Stimulated activated CD4-positive, alpha-beta T cell treated with anti-CD3 and anti-CD28 coated beads, TNF-alpha, amount 100 ng/mL, for 24 hours (primary cell): ENCODE data around the gene CEMIP2.
"Not testable (repeated sequence)": the region's sequence is repeated elsewhere in the genome, so short reads cannot be mapped to it uniquely, and the experiment has no call there.

ENCODE experiments used
- DNase-seq, 3 experiments: peaks; one replicate each; pipeline ENCODE4 v3.0.0-alpha.2; 2020; ENCODE audit warnings: low read depth in 3 of 3

Gene CEMIP2, protein sequence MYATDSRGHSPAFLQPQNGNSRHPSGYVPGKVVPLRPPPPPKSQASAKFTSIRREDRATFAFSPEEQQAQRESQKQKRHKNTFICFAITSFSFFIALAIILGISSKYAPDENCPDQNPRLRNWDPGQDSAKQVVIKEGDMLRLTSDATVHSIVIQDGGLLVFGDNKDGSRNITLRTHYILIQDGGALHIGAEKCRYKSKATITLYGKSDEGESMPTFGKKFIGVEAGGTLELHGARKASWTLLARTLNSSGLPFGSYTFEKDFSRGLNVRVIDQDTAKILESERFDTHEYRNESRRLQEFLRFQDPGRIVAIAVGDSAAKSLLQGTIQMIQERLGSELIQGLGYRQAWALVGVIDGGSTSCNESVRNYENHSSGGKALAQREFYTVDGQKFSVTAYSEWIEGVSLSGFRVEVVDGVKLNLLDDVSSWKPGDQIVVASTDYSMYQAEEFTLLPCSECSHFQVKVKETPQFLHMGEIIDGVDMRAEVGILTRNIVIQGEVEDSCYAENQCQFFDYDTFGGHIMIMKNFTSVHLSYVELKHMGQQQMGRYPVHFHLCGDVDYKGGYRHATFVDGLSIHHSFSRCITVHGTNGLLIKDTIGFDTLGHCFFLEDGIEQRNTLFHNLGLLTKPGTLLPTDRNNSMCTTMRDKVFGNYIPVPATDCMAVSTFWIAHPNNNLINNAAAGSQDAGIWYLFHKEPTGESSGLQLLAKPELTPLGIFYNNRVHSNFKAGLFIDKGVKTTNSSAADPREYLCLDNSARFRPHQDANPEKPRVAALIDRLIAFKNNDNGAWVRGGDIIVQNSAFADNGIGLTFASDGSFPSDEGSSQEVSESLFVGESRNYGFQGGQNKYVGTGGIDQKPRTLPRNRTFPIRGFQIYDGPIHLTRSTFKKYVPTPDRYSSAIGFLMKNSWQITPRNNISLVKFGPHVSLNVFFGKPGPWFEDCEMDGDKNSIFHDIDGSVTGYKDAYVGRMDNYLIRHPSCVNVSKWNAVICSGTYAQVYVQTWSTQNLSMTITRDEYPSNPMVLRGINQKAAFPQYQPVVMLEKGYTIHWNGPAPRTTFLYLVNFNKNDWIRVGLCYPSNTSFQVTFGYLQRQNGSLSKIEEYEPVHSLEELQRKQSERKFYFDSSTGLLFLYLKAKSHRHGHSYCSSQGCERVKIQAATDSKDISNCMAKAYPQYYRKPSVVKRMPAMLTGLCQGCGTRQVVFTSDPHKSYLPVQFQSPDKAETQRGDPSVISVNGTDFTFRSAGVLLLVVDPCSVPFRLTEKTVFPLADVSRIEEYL (N-terminal part only)

GRCh38 chr9:71768388-71769174 lies at the start of gene CEMIP2:
CEMIP2 (minus strand) TSS chr9:71768513; CDS start chr9:71750373, 18,140 bp downstream.
- DNase-seq: peak; percentile 73 to 85 (median 74)

DNA sequence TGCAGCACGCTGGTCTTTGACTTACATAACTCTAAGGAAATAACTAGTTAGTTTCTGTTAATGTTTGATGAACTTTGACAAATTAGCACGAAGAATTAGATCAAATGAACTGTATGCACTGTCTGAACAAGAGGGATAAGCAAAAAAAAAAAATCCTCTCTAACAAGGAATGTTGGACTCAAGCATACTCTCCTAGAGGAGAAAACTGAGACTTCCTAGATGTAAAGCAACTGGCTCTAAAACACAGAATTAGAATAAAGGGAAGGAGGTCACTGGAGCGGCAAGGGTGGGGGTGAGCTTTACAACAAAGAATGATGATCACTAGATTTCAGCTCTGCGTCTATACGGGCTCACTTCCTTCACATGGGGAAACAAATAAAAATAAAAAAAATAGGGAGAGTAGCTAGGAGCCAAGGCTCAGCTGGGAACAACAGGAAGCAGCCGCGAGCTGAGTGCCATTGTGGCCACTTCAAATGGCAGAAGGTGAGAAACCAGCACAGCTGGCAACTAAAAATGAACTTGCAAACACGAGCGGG lies 48.7 kb upstream of the CEMIP2 start:
- no peak for DNase-seq

- no peak for DNase-seq
Measured at GRCh38 chr9:71814815-71815214, 46.5 kb upstream of the CEMIP2 start.

DNA sequence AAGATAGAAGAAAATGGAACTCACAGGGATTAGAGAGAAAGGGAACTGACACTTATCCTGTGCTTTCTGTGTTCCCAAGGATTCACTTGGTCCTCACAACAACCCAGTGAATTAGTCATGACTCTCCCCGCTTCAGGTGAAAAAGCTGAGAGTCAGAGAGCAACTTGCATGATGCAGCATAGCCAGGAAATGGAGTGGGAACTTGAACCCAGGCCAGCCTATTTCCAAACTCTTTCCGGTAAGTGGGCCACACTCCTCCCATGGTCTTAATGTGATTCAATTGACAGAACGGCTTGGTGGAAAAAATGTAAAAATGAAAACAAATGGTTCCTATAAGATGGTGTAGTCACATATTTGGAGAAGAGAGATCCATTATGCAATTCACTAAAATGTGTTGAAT lies 45.9 kb upstream of the CEMIP2 start:
- no peak for DNase-seq

GRCh38 chr9:71812385-71812784 lies 44.1 kb upstream of the CEMIP2 start:
- no peak for DNase-seq

- no peak for DNase-seq
Measured at GRCh38 chr9:71808068-71808467, 39.8 kb upstream of the CEMIP2 start.

GRCh38 chr9:71806901-71807307 lies 38.6 kb upstream of the CEMIP2 start:
- DNase-seq: peak; percentile 31 to 47 (median 33)

DNA sequence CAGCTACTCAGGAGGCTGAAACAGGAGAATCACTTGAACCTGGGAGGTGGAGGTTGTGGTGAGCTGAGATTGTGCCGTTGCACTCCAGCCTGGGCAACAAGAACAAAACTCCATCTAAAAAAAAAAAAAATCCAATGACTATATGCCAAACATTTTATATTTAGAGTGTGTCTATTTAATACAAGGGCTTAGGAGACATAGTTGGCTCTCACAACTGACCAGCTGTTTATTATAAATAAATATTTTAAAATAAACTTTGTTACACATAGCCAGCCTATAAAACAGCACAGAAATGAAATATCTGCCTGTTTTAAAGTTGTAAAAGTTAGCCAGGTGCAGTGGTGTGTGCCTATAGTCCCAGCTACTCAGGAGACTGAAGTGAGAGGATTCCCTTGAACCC lies 36.8 kb upstream of the CEMIP2 start:
- not testable (repeated sequence) for DNase-seq

DNA sequence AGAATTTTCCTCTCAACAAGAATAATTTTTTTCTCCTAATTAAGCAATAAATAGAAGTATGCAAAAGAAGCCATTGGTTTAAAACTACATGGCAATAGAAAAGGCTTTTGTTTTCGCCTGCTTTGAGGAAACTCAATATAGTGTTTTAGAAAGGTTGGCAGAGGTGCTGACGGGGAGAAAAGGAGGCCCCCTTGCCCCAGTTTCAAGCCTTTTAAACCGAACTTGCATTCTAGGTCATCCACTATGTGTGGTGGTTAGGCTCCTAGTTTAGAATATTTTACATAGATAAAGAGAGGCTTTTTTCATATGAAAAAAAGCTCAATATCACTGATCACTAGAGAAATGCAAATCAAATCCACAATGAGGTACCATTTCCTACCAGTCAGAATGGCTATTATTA lies 33.5 kb upstream of the CEMIP2 start:
- no peak for DNase-seq

DNA sequence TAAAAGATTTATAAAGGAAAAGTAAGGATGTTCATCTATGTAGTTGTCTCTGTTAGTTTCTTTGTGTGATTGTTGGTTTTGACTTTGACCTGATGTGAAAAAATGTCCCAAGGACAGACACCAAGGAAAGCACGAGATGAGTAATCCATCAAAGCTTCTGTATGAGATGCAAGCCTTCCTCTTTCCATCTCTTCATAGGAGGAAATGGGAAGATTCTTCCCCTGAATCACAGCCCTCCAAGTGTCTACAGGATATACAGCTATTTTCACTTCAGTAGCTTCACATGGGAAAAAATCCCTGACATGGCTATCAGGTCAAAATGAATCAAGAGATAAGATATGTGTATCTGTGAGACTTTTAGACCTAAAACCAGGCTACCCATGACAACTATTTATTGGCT lies 29.0 kb upstream of the CEMIP2 start:
- no peak for DNase-seq

DNA sequence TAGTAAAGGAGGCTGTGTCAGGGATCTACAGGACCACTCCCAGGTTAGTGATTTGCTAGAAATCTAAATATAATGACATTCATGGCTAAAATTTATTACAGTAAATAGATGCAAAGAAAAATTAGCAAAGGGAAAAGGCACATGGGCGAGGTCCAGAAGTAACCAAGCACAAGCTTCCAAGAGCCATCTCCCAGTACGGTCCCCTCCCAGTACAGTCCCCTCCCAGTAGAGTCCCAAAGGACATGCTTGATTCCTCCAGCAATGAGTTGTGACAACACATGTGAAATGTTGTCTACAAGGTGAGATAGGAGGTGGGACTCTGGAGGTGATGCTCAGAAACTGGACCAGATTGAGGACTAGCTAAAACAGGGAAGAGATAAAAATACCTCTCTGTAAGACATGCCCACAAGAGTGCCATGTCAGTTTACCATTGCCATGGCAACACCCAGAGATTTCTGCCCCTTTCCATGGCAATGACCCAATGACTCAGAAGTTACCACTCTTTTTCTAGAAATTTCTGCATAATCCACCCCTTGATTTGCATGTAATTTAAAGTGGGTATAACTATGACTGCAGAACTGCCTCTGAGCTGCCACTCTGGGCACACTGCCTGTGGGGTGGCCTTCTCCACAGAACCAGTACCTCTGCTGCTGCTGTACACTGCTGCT lies 27.9 kb upstream of the CEMIP2 start:
- DNase-seq: no peak

DNA sequence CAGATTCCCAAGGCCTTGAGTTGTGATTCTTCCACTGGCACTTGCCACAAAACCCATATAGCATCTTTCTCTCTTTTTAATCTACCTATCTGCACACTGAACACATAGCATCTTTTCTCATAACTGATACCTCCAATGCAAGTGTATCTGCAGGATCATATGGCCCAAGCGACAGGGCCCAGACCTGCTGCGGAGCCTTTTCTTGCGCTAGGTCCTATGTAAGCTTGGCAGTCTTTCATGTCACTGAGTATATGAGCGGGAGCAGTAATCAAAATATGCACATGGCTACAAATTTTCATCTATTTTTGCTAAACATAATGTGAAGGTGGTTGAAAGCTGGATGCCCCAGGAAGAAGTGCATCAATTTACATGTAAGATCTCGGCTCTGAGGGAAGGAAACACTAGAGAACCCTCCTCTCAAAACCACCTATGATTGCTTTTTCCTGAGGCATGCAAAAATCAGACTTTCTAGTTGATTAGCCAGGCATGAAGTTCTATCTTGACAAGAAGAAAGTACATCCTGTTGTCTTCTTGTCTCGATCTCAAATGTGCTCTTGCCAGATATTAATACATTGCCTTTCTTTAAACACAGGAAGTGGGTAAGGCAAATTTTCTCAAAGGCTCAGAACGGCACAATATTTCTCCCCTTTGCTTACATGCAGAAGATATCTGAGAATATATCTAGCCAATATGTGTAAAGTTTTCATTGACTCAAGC lies 26.9 kb upstream of the CEMIP2 start:
- no peak for DNase-seq

GRCh38 chr9:71793386-71794105 lies 25.2 kb upstream of the CEMIP2 start:
- no peak for DNase-seq

DNA sequence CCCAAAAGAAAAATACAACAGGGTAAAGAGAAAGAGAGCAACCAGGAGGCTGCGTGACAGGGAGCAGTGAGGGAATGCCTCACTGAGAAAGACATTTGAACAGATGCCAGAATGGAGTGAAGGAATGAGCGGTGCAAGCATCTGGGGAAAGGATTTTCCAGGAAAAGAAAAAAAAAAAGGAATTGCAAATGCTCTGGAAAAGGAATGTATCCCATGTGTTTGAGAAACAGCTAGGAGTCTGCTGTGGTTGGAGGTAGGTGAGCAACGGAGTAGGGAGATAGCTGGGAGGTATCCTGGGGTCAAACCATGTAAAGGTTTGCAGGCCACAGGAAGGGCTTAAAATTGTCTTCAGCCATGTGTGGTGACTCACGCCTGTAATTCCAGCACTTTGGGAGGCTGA lies 23.6 kb upstream of the CEMIP2 start:
- no peak for DNase-seq

DNA sequence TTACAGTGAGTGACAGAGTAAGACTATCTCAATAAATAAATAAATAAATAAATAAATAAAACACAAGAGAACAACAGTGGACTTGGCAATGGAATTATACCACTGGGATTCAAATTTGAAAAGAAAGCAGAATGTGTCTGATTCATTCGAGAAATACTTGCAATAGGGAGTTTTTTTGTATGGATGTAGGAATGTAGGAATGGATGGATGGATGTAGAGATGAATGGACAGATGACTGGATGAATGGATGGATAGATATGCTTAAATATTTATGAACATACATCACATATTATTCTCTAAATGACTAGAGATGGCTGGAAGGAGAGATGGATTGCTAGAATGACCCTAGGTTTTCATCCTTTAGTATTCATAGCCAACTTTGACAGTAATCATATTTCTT lies 22.0 kb upstream of the CEMIP2 start:
- DNase-seq: no peak

DNA sequence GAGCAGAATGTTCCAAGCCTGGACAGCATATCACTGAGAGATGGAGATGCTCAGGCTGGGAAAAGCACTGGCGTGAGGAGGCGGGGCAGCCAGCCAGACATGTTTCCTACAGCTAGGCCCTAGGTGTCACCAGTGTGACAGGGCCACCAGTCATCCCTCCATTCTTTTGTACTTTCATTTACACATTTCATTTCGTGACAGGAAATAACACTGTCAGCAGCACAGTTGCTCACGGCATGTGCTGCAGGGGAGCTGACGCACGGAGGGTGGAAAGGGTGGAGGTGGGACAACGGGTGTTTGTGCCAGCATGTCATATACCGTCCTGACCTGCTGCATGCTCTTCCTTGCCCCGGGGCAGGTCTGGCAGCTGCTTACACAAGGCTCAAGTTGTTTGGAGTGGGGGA lies 14.8 kb upstream of the CEMIP2 start:
- DNase-seq: peak; percentile 68 to 81 (median 81)

- DNase-seq: no peak
Measured at GRCh38 chr9:71781391-71781790, 13.1 kb upstream of the CEMIP2 start.

DNA sequence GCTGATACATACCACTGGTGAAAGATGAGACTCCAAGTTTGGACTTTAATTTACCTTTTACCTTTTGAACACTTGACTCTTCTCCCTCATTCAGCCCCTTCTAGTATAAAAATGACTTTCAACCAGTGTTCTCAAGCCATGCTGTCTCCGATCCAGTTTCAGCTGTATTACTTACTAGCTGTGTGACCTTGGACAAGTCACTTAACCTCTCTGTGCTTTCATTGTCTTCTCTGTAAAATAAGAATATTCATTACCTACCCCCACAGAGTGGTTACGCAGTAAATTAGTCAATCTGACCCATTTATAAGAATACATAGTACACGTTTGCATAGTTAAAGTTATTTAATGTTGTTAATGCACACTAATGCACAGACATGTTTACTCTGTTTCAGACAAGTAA lies 12.6 kb upstream of the CEMIP2 start:
- DNase-seq: no peak

DNA sequence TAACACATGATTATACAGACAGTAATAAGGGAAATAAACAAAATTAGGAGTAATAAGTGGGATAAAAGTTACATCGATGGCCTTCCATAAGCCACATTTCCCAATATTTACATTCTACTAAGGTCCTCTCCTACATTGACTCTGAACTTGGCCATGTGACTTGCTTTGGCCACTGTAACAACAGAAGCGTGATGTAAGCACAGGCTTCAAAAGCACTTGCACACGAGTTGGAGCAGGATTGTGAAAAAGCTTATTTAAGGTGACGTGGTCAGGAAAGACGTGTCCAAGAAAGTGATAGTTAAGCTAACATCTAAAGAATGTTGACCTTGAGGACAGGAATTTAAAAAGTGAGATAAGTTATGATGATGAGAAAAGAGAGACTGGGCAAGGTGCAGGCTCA lies 9.8 kb upstream of the CEMIP2 start:
- DNase-seq: no peak
